ENCODE measurements around the gene MZB1. TPM values are rescaled to one million over a fixed set of nuclear protein-coding genes. Genes with fewer than 3 reads are reported as not detected.
"Not testable (repeated sequence)": the region's sequence is repeated elsewhere in the genome, so short reads cannot be mapped to it uniquely, and the experiment has no call there.

Gene MZB1
- total RNA-seq, 1 experiment from 2014 or later, result not detected

GRCh38 chr5:139360384-139360783, 29.3 kb downstream of the MZB1 start:
- no peak for DNase-seq (ENCODE audit: low read depth)
- in situ Hi-C loops (cut with HindIII; ENCODE audit: low pct_unique_long_range_greater_than_20kb, low sequenced_read_pairs), result no loop called here

- no peak for DNase-seq (ENCODE audit: low read depth)
Observed at GRCh38 chr5:139358064-139358463, 31.6 kb downstream of the MZB1 start.

GRCh38 chr5:139355900-139356299, 33.8 kb downstream of the MZB1 start:
- DNase-seq (ENCODE audit: low read depth); in situ Hi-C loops (cut with HindIII; ENCODE audit: low pct_unique_long_range_greater_than_20kb, low sequenced_read_pairs): not testable (repeated sequence)

More at GRCh38 chr5:139358064-139358463, 31.6 kb downstream of the MZB1 start:
- in situ Hi-C loops (cut with HindIII; ENCODE audit: low pct_unique_long_range_greater_than_20kb, low sequenced_read_pairs), result no loop called here

DNA sequence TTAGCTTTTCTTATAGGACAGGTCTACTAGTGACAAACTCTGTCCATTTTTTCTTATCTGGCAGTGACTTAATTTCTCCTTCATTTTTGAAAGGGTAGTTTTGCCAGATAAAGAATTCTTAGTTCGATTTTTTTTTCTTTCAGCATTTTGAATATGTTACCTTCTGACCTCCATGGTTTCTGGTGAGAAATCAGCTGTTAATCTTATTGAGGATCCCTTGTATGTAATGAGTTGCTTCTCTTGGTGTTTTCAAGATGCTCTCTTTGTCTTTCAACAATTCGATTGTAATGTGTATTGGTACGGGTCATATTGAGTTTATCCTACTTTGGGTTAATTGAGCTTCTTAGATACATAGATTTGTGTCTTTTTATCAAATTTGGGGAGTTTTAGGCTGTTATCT, 35.5 kb downstream of the MZB1 start:
- no peak for DNase-seq (ENCODE audit: low read depth)

GRCh38 chr5:139347863-139348262, 41.9 kb downstream of the MZB1 start:
- DNase-seq (ENCODE audit: low read depth); in situ Hi-C loops (cut with HindIII; ENCODE audit: low pct_unique_long_range_greater_than_20kb, low sequenced_read_pairs): not testable (repeated sequence)

More for the DNA sequence above, 35.5 kb downstream of the MZB1 start:
- in situ Hi-C loops (cut with HindIII; ENCODE audit: low pct_unique_long_range_greater_than_20kb, low sequenced_read_pairs), result no loop called here

- in situ Hi-C loops (cut with HindIII; ENCODE audit: low pct_unique_long_range_greater_than_20kb, low sequenced_read_pairs); DNase-seq (ENCODE audit: low read depth): not testable (repeated sequence)
Observed at GRCh38 chr5:139345442-139345841, 44.3 kb downstream of the MZB1 start.

DNA sequence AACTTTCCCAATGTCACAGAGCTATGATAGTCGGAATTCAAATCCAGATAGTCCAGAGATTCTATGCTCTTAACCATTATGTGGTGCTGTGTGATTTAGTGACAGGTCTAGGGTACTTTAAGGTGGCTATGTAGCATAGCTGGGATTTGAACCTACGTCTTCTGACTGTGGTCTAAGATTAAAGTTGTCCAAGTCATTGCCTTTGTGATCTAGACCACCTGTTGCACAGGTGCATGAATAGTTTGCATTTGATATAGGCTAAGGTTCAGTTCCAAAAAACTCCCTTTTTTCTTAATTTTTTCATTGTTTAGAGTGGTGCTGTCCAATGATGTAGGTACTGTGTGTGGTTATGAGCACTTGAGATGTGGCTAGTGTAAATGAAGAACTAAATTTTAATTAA, 45.5 kb downstream of the MZB1 start:
- no peak for DNase-seq (ENCODE audit: low read depth)
- in situ Hi-C loops (cut with HindIII; ENCODE audit: low pct_unique_long_range_greater_than_20kb, low sequenced_read_pairs), result no loop called here

DNA sequence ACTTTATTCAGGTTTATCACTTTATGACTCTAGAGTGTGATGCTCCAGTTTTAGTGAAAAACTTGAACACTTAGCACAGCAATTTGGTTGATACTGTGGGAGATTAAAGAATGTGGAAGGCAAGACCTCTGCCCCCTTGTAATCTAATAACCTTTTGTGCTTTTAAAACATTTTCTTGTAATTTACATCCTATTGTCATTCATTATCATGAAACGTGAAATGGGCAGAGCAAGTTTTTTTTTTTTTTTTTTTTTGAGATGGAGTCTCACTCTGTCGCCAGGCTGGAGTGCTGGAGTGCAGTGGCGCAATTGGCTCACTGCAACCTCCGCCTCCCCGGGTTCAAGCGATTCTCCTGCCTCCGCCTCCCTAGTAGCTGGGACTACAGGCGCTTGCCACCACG, 46.2 kb downstream of the MZB1 start:
- in situ Hi-C loops (cut with HindIII; ENCODE audit: low pct_unique_long_range_greater_than_20kb, low sequenced_read_pairs), result no loop called here
- no peak for DNase-seq (ENCODE audit: low read depth)

DNA sequence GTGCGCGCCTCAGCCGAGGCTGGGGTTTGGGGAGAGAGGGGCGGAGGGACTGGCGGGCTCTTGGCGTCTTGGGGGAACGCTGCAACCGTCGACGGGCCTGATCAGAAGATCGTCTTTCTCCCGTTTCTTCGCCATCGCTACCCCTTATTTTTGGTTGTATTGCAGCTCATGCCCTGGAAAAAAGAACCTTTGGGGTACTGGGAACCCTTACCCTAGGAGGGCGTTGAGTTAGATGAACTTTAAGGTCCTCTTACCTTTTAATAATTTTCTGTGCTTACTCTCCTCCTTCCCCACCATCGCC, 47.3 kb downstream of the MZB1 start:
- DNase-seq (ENCODE audit: low read depth), result no peak
- in situ Hi-C loops (cut with HindIII; ENCODE audit: low pct_unique_long_range_greater_than_20kb, low sequenced_read_pairs), result no loop called here

DNA sequence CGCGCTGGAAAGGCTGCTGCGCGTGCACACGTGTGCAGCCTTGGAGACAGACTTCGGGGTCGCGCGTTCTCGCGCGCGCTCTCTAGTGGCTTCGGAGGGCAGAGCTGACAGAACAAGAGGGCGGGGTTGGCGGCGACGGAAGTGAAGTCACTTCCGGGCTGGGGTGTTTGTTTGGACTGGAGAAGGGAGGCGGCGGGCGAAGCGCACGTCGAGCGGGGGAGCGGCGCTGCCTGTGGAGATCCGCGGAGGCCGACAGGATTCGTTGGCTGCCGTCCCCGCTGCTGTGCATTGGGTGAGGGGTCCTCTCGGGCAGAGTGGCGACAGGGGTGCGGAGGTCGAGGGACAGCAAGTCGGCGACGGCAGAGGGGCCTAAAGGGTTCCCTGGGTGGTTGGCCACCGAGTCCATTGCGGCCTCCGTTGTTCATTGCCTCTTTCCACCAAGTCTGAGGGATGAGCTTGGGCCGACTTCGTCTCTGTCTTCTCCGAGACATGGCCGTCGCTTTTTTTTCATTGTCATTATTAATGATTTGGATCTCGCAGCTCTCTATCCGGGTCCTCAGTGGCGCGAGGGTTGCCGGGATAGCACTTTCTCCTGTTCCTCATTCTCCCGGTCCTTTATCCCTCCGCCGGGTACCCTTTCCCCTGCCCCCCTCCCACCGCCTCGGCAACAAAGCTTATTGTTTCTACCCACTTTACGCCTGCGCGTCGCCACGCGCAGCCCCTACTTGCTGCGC, 47.9 kb downstream of the MZB1 start, which contains the start of gene PAIP2:
PAIP2 (plus strand) TSS at position 166 of the 734 bp plus-strand sequence. CDS start 21,931 bp downstream, outside the sequence.
- DNase-seq (ENCODE audit: low read depth), result peak; percentile 95

GRCh38 chr5:139341187-139341688, 48.5 kb downstream of the MZB1 start:
- DNase-seq (ENCODE audit: low read depth), result no peak
- in situ Hi-C loops (cut with HindIII; ENCODE audit: low pct_unique_long_range_greater_than_20kb, low sequenced_read_pairs), result no loop called here

More for the DNA sequence above, 47.9 kb downstream of the MZB1 start, which contains the start of gene PAIP2:
- in situ Hi-C loops (cut with HindIII; ENCODE audit: low pct_unique_long_range_greater_than_20kb, low sequenced_read_pairs), result no loop called here

- DNase-seq (ENCODE audit: low read depth), result no peak
- in situ Hi-C loops (cut with HindIII; ENCODE audit: low pct_unique_long_range_greater_than_20kb, low sequenced_read_pairs), result no loop called here
Observed at GRCh38 chr5:139340051-139340450, 49.7 kb downstream of the MZB1 start.

Other genes starting within 250 kb of the MZB1 start
- 57.6 and 84.0 TPM in 2 replicates for gene SIL1, start 191.5 kb downstream of the MZB1 start, total RNA-seq (2014; rRNA removed; shearing (Covaris generic); ENCODE audit: low replicate concordance)
- 150 and 191 TPM in 2 replicates for gene MATR3, start 96.2 kb downstream of the MZB1 start, total RNA-seq (2014; rRNA removed; shearing (Covaris generic); ENCODE audit: low replicate concordance)
- gene PAIP2, start 48.1 kb downstream of the MZB1 start, total RNA-seq (2014; rRNA removed; shearing (Covaris generic); ENCODE audit: low replicate concordance), result 40.6 and 41.9 TPM in 2 replicates
- 0.06 and 3.9 TPM in 2 replicates for gene SLC23A1, start 6.6 kb downstream of the MZB1 start, total RNA-seq (2014; rRNA removed; shearing (Covaris generic); ENCODE audit: low replicate concordance)
- gene PROB1, start 5.2 kb upstream of the MZB1 start, total RNA-seq (2014; rRNA removed; shearing (Covaris generic); ENCODE audit: low replicate concordance), result not detected in 2 replicates
- 2.5 and 12.8 TPM in 2 replicates for gene SPATA24, start 14.2 kb upstream of the MZB1 start, total RNA-seq (2014; rRNA removed; shearing (Covaris generic); ENCODE audit: low replicate concordance)
- 1.4 and 3.3 TPM in 2 replicates for gene DNAJC18, start 49.6 kb upstream of the MZB1 start, total RNA-seq (2014; rRNA removed; shearing (Covaris generic); ENCODE audit: low replicate concordance)
- gene ECSCR, start 72.8 kb upstream of the MZB1 start, total RNA-seq (2014; rRNA removed; shearing (Covaris generic); ENCODE audit: low replicate concordance), result not detected in 2 replicates
- not detected in 2 replicates for gene SMIM33, start 81.1 kb upstream of the MZB1 start, total RNA-seq (2014; rRNA removed; shearing (Covaris generic); ENCODE audit: low replicate concordance)
- 16.8 and 21.1 TPM in 2 replicates for gene STING1, start 92.8 kb upstream of the MZB1 start, total RNA-seq (2014; rRNA removed; shearing (Covaris generic); ENCODE audit: low replicate concordance)
- 105 and 126 TPM in 2 replicates for gene UBE2D2, start 171.4 kb upstream of the MZB1 start, total RNA-seq (2014; rRNA removed; shearing (Covaris generic); ENCODE audit: low replicate concordance)

All from Caki2 (cell line).